Caco-2 (cell line): Measurements from ENCODE around the gene FMN1. TPM values are rescaled to one million over a fixed set of nuclear protein-coding genes. Genes with fewer than 3 reads are reported as not detected.

Experiments
- BruUV-seq: library from RNA; stranded (reverse); fragments of 400-500 nt; replicated peaks from 2 replicates; lab custom pipeline; 2021; lab: Mats Ljungman, UMichigan
- CTCF ChIA-PET: fragments of 300-600 bp; sonication (Branson Sonifier 250); formaldehyde crosslinking; loops from one replicate; lab custom pipeline; 2022; ENCODE audit warnings: antibody characterized with exemption; lab: Charles Lee
- POLR2A ChIA-PET: fragments of 300-600 bp; sonication (Branson Sonifier 250); formaldehyde crosslinking; loops from one replicate; lab custom pipeline; 2022; ENCODE audit warnings: antibody characterized with exemption; lab: Charles Lee
- DNase-seq, 2 experiments: peaks; one replicate each; pipeline versions ENCODE4 v3.0.0 to v3.0.0-alpha.2; 2020 to 2022
- H3K27me3 ChIP-seq: replicated peaks from 2 replicates; pipeline ENCODE4 v1.6.0; 2011; ENCODE audit warnings: low read length; ENCODE audit not compliant: control insufficient read depth, insufficient read depth
- H3K36me3 ChIP-seq: 2 replicates; pipeline ENCODE4 v1.5.1; 2011; ENCODE audit warnings: low read length; ENCODE audit not compliant: control insufficient read depth, insufficient read depth
- H3K4me1 ChIP-seq: fragments of 250-450 bp; sonication (Bioruptor Pico); 2 replicates; pipeline ENCODE4 v1.5.1; 2020; ENCODE audit warnings: mild to moderate bottlenecking
- H3K4me3 ChIP-seq: 2 replicates; pipeline ENCODE4 v1.5.1; 2011; ENCODE audit warnings: low read depth, mild to moderate bottlenecking, control low read depth, low read length
- H3K9me3 ChIP-seq: fragments of 250-450 bp; sonication (Bioruptor Pico); 2 replicates; pipeline ENCODE4 v1.5.1; 2020; ENCODE audit warnings: mild to moderate bottlenecking, moderate library complexity
- H3K27ac Mint-ChIP-seq: one replicate; pipeline ENCODE4 v1.8.0; 2022; ENCODE audit warnings: mixed read lengths; ENCODE audit not compliant: unreplicated experiment
- H3K27me3 Mint-ChIP-seq: one replicate; pipeline ENCODE4 v1.8.0; 2022; ENCODE audit warnings: mixed read lengths; ENCODE audit not compliant: insufficient read depth, unreplicated experiment
- H3K36me3 Mint-ChIP-seq: one replicate; pipeline ENCODE4 v1.8.0; 2022; ENCODE audit warnings: mild to moderate bottlenecking, mixed read lengths; ENCODE audit not compliant: insufficient read depth, unreplicated experiment
- H3K4me1 Mint-ChIP-seq: one replicate; pipeline ENCODE4 v1.8.0; 2022; ENCODE audit warnings: low read depth, mixed read lengths; ENCODE audit not compliant: unreplicated experiment
- H3K4me3 Mint-ChIP-seq: one replicate; pipeline ENCODE4 v1.8.0; 2022; ENCODE audit warnings: mild to moderate bottlenecking, moderate library complexity, mixed read lengths; ENCODE audit not compliant: unreplicated experiment
- H3K9me3 Mint-ChIP-seq: one replicate; pipeline ENCODE4 v1.8.0; 2022; ENCODE audit warnings: mixed read lengths; ENCODE audit not compliant: unreplicated experiment
- intact Hi-C: fragments of 100-400 bp; cut with micrococcal nuclease; formaldehyde crosslinking; loops from one replicate; pipeline ENCODE4 v1.10.0; 2022; ENCODE audit not compliant: unreplicated experiment
- total RNA-seq: library from RNA; stranded (reverse); gene quantifications from 2 replicates; pipeline ENCODE4 v1.2.3, GENCODE V29; 2022
- TF ChIP-seq, protein P1 (sequence below), 2 experiments: fragments of 200-600 bp in 1 of 2; IDR thresholded peaks; 1 replicate in 1 of 2; 2 replicates in 1 of 2; pipeline versions ENCODE4 v1.5.1 to v1.8.0; 2011 to 2022; ENCODE audit warnings: antibody characterized with exemption in 1 of 2, control low read depth in 1 of 2, inconsistent platforms in 1 of 2, low read depth in 1 of 2, low read length in 1 of 2, mild to moderate bottlenecking in 1 of 2, moderate library complexity in 1 of 2; ENCODE audit not compliant: insufficient read depth in 1 of 2, severe bottlenecking in 1 of 2, unreplicated experiment in 1 of 2

Gene FMN1
- total RNA-seq, 1 experiment from 2014 or later: 1.6 TPM

DNA sequence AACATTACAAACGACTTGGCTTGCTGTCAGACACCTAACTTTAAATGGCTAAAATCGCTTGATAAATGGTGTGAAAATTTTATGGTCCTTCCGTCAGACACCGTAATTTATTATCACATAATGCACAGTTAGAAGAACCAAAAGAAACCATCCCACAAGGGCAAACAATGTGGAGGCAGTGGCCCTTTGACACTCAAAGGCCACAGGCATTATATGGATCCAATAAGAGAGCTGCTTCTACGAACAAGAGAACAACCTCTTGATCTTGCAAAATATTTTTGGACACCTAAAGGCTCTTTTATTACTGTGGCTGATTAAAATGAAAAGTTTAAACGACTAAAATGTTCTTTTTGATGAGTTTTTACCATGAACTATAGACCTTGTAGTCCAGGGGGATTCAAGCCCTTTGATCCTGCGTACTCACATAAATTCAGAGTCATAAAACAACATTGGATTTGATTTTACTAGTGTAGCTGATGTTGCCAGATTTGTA, 202.8 kb downstream of the FMN1 start:
- H3K27ac Mint-ChIP-seq: no peak overlapping the region
- no peaks in the 10 kb centered on the region for H3K4me1 Mint-ChIP-seq
- Histone ChIP-seq H3K4me3 (no peak overlapping the region), H3K4me1 (no peaks in the 10 kb centered on the region), H3K36me3 (no peaks in the 10 kb centered on the region), H3K9me3 (no peaks in the 10 kb centered on the region), H3K27me3 (no peaks in the 10 kb centered on the region)
- H3K36me3 Mint-ChIP-seq: no peaks in the 10 kb centered on the region
- ChIA-PET CTCF (no interaction called here), POLR2A (no interaction called here)
- no peaks in the 10 kb centered on the region for H3K9me3 Mint-ChIP-seq
- peaks cover 6% of the 10 kb centered on the region for H3K27me3 Mint-ChIP-seq
- TF ChIP-seq, protein P1, sequence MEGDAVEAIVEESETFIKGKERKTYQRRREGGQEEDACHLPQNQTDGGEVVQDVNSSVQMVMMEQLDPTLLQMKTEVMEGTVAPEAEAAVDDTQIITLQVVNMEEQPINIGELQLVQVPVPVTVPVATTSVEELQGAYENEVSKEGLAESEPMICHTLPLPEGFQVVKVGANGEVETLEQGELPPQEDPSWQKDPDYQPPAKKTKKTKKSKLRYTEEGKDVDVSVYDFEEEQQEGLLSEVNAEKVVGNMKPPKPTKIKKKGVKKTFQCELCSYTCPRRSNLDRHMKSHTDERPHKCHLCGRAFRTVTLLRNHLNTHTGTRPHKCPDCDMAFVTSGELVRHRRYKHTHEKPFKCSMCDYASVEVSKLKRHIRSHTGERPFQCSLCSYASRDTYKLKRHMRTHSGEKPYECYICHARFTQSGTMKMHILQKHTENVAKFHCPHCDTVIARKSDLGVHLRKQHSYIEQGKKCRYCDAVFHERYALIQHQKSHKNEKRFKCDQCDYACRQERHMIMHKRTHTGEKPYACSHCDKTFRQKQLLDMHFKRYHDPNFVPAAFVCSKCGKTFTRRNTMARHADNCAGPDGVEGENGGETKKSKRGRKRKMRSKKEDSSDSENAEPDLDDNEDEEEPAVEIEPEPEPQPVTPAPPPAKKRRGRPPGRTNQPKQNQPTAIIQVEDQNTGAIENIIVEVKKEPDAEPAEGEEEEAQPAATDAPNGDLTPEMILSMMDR (IDR thresholded peaks at IDR 0.05; ENCODE audit: insufficient read depth in 1 of 2, low read depth in 1 of 2, low read length in 1 of 2, severe bottlenecking in 1 of 2, unreplicated experiment in 1 of 2): no peak
- intact Hi-C loops: no loop called here
- DNase-seq: no peak
- no TSS peak for BruUV-seq
- H3K4me3 Mint-ChIP-seq: no peak overlapping the region

DNA sequence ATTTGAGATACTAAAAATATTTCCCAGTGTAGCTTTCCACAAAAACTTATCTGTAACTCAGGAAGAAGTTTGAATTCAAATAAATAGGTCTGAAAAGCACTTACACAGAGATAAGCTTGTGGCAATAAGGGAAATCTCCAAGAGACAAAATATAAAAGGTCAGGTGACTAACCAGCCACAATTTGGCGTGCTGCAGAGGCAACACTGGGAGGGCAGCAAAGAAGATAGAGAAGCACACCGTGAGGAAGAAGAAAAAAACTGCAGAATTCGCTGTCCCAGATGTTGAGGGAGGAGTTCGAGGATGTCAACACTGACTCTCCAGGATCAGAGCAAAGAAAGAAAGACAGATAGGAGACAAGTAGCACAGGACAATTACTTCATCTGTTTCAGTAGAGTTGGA, 204.4 kb downstream of the FMN1 start:
- no peaks in the 10 kb centered on the region for H3K9me3 ChIP-seq
- H3K4me1 Mint-ChIP-seq: no peaks in the 10 kb centered on the region
- DNase-seq: no peak
- H3K36me3 Mint-ChIP-seq: no peaks in the 10 kb centered on the region
- no peaks in the 10 kb centered on the region for H3K36me3 ChIP-seq
- BruUV-seq: no TSS peak
- H3K27me3 ChIP-seq: no peaks in the 10 kb centered on the region
- no peak overlapping the region for H3K4me3 ChIP-seq
- H3K4me1 ChIP-seq: no peaks in the 10 kb centered on the region
- no peaks in the 10 kb centered on the region for H3K9me3 Mint-ChIP-seq
- H3K4me3 Mint-ChIP-seq: no peak overlapping the region
- ChIA-PET CTCF (no interaction called here), POLR2A (no interaction called here)
- intact Hi-C loops: no loop called here
- peaks cover 3% of the 10 kb centered on the region for H3K27me3 Mint-ChIP-seq
- no peak overlapping the region for H3K27ac Mint-ChIP-seq
- TF ChIP-seq, protein P1 (IDR thresholded peaks at IDR 0.05; ENCODE audit: insufficient read depth in 1 of 2, low read depth in 1 of 2, low read length in 1 of 2, severe bottlenecking in 1 of 2, unreplicated experiment in 1 of 2): no peak

DNA sequence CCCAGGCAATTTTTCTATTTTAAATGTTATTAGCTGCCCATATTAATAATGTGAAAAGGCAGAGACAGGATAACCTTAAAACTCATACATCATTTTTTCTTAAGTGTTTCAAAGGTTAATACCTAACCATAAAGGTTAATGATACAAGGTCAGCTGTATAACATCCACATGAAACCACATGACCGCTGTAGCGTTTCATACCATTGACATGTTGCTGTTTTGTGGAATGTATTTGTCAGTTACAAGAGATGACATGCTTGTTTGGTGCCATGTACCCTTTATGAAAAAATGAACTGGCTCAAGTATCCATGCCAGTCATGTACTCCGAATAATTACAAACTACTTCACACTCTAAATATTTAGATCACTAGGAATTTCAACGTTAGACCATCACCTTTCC, 207.4 kb downstream of the FMN1 start:
- no peak overlapping the region for H3K27ac Mint-ChIP-seq
- no peaks in the 10 kb centered on the region for H3K4me1 Mint-ChIP-seq
- DNase-seq: no peak
- no peaks in the 10 kb centered on the region for H3K36me3 Mint-ChIP-seq
- POLR2A ChIA-PET: no interaction called here
- intact Hi-C loops: no loop called here
- Histone ChIP-seq H3K9me3 (no peaks in the 10 kb centered on the region), H3K4me3 (no peak overlapping the region), H3K4me1 (no peaks in the 10 kb centered on the region), H3K27me3 (no peaks in the 10 kb centered on the region), H3K36me3 (no peaks in the 10 kb centered on the region)
- no peak overlapping the region for H3K4me3 Mint-ChIP-seq
- CTCF ChIA-PET: no interaction called here
- peaks cover 3% of the 10 kb centered on the region for H3K27me3 Mint-ChIP-seq
- no TSS peak for BruUV-seq
- H3K9me3 Mint-ChIP-seq: no peaks in the 10 kb centered on the region
- TF ChIP-seq, protein P1 (IDR thresholded peaks at IDR 0.05; ENCODE audit: insufficient read depth in 1 of 2, low read depth in 1 of 2, low read length in 1 of 2, severe bottlenecking in 1 of 2, unreplicated experiment in 1 of 2): no peak
